GM12872 (cell line): Measurements from ENCODE around the gene RARA.

Experiments used
- CTCF ChIP-seq: IDR thresholded peaks from 3 replicates; pipeline ENCODE4 v1.5.1; 2011; ENCODE audit warnings: low read depth, mild to moderate bottlenecking, low read length, moderate library complexity; ENCODE audit not compliant: insufficient read depth

The RARA gene

GRCh38 chr17:40278414-40278813 is 30.6 kb upstream of the RARA start:
- TF ChIP-seq CTCF: no peak

GRCh38 chr17:40279402-40279801 is 29.6 kb upstream of the RARA start:
- no peak for TF ChIP-seq CTCF

- no peak for TF ChIP-seq CTCF
Observed at GRCh38 chr17:40281663-40282062, 27.3 kb upstream of the RARA start.

GRCh38 chr17:40283662-40284061 is 25.3 kb upstream of the RARA start:
- TF ChIP-seq CTCF: no peak

GRCh38 chr17:40284085-40284713 is 24.8 kb upstream of the RARA start:
- TF ChIP-seq CTCF: no peak

GRCh38 chr17:40286473-40286872 is 22.5 kb upstream of the RARA start:
- TF ChIP-seq CTCF: no peak

- TF ChIP-seq CTCF: no peak
Observed at GRCh38 chr17:40287159-40287493, 21.9 kb upstream of the RARA start.
